GDM1 (cell line): ENCODE results near the gene ABCF3.

Source experiments
- DNase-seq: peaks from one replicate; lab custom pipeline; 2025; lab: John Stamatoyannopoulos, UW

The ABCF3 gene

DNA sequence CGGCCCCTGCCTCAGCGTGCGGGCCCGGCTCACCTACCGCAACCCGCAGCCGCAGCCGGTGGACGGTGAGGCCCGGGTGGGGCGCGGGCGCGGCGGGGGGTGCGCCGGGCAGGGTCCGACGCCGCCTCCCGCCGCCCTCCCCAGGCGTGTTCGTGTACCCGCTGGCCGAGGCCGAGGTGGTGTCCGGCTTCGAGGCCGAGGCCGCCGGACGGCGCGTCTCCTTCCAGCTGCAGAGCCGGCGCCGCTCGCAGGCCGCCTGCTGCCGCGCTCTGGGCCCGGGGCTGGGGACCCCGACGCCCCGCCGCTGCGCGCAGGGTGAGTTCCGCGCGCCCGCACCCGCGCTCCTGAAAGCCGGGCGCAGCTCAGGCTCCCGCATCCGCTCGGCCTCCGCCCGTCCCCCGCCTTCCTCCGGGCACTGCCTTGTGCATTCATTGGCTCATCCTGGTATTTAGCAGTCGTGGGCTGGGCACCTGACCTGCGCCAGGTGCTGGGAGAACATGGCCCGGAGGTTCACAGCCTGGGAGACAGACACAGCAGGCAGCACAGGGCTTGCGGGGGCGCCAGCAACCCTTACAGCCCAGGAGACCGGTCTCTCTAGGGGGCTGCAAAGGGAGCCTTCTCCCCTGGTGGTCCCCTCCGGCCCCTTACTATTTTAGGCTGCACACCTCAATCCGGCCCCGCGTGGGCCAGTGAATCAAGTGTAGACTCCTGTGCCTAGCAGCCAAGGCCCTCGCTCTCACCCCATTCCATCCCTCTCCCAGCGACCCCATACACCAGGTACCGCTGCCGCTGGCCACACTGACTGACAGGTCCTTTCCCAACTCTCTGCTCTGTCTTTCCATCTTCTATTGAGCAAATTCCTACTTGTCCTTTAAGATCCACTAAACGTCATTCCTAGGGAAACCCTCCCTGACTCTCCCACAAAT is 44.9 kb downstream of the ABCF3 start:
- DNase-seq, result no peak

DNA sequence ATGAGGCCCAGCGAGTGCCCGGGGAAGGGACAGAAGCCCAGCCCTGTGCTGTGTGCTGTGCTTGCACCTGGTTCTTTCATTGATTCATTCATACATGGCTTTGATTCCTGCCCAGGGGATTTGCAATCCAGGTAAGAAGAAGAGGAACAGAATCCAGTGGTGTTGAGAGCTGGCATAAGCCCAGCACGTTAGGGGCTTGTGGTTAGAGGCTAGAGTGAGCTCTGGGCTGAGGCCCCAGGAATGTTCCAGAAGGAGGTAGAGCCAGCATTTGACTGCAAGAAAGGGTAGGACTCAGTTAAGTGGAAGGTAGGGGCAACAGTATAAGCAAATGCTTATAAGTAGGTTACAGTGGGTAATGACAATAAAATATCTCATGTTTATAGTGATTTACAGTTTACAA is 45.7 kb downstream of the ABCF3 start:
- no peak for DNase-seq

DNA sequence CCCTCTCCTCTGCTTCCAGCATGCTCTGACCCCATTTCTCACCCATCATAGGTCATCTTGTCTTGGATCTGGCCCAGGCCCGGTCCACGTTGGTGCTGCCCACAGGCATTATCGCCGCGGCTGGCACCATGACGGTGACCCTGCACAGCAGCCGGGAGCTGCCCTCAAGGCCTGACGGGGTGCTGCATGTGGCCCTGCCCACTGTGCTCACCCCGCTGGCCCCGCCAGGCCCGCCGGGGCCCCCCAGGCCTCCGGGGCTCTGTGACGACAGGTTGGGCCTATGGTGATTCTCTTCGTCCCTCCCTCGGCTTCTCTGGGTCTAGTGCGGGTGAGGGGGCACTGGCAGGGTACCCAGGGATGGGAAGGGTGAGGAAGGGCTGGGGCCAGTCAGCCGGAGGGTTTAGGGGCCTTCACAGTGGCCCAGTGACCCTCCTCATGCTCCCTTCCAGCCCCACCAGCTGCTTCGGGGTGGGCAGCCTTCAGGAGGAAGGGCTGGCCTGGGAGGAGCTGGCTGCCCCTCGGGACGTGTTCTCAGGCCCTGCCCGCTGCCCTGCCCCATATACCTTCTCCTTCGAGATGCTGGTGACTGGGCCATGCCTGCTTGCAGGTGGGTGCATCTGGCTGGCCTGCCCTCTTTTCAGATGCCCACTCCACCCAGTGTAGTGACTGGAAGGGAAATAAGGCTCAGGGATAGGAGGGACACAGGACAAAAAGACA is 47.3 kb downstream of the ABCF3 start:
- no peak for DNase-seq

DNA sequence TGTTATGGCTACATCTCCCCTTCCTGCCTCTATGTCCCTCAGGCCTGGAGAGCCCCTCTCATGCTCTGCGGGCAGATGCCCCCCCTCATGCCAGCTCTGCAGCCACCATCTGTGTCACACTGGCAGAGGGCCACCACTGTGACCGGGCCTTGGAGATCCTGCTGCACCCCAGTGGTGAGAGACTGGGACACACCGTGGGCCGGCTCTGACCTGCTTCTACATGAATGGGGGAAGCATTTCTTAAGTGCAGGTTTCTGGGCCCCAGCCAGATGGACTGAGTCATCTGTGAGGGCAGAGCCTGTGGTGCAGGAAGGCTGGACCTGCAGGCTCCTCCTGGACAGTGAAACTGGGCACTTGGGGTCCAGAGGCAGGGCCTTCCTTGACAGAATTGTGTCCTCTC is 48.2 kb downstream of the ABCF3 start:
- DNase-seq, result no peak

DNA sequence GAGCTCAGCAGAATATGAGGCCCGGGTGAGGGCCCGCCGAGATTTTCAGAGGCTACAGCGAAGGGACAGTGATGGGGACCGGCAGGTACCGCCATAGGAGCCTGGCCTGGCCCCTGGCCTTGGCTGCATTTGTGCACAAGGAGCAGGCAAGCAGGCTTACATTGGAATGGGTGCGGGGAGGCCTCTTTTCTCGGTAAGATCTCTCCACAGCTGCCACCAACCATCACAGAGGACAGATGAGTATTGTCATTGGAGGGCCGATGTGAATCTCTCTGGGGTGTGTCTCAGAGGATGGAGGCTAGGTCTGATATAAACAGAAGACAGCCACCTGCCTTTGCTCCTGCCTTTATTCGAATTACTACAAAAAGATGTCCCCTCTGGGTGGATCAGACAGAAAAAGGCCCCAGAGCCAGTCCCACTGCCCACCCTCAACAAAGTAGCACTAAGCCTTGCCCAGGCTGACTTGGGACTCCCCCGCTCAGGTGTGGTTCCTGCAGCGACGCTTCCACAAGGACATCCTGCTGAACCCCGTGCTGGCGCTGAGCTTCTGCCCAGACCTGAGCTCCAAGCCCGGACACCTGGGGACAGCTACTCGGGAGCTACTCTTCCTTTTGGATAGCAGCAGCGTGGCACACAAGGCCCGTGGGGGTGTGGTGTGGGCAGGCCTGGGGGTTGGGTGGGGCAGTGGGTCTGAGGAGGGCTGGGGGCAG is 48.8 kb downstream of the ABCF3 start:
- DNase-seq, result no peak

DNA sequence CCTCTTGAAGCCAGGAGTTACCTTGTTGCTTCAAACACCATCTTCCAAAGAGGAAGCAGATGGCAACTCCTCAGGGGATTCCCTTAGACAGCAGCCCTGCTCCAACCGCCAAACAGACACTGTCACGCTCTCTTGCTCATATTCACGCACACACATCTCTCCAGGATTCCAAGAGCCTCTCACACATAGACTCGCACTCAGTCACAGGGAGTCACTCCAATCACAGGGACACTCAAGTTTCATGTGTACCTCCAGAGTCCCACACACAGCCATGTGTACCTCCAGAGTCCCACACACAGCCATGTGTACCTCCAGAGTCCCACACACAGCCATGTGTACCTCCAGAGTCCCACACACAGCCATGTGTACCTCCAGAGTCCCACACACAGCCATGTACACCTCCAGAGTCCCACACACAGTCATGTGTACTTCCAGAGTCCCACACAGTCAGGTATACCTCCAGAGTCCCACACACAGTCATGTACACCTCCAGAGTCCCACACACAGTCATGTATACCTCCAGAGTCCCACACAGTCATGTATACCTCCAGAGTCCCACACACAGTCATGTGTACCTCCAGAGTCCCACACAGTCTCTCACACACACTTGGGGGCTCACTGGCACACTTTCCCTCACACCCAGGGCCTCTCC is 49.5 kb downstream of the ABCF3 start:
- DNase-seq, result no peak

DNA sequence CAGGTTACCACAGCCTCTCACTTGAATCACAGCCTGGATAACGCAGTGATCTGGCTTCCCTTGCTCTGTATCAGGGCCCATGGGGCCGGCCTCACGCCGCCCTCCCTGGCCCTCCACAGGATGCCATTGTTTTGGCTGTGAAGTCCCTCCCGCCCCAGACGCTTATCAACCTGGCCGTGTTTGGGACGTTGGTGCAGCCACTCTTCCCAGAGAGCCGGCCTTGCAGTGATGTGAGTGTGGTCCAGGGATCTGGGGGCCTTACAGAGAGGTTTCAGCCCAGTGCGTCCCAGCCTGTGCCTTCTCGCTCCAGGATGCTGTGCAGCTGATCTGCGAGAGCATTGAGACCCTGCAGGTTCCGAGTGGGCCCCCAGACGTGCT is 50.0 kb downstream of the ABCF3 start:
- DNase-seq, result no peak

DNA sequence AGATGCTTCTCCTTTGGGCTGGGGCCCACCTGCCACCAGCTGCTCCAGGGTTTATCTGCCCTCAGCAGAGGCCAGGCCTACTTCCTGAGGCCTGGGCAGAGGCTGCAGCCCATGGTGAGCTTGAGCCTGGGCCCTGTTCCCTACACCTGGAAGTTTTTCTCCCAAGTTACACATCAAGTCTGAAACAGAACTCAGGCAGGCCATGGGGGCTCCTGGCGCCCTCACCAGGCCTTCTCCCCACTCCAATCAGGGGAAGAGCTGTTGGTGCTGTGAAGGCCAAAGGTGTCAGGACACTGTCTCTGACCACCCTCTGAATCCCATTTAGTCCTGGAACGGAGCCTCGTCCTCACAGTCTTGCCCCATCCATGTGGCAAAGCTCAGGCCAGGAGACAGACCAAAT is 50.6 kb downstream of the ABCF3 start:
- no peak for DNase-seq

DNA sequence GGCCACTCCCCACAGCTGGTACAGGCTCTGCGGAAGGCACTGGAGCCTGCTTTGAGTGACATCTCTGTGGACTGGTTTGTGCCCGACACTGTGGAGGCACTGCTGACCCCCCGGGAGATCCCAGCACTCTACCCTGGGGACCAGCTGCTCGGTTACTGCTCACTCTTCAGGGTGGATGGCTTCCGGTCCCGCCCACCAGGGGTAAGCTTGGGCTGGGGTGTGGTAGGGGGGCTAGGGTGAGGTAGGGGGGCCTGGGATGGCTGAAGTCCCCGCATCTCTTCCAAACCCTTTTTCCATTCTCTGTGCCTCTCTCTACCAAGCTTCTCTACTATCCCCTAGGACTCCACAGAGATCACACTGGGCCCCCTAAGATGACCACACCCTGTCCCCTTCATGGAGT is 51.2 kb downstream of the ABCF3 start:
- DNase-seq, result no peak

DNA sequence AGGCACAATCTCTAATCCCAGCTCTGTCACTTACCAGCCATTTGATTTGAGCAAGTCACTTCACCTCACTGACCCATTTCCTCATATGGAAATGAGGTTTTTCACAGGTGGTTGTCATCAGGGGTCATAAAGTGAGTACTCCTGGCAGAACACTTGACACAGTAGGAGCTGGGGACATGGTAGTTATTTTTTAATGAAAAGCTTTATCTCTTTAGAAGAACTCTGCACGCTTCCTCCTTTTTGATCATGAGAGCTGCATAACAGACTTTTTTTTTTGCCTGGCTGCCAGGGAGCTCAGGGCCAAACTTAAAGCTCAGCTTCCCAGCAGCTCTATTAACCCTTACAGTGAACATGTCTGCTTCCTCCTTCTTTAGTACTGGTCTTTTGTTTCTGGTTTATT is 51.8 kb downstream of the ABCF3 start:
- DNase-seq, result no peak

DNA sequence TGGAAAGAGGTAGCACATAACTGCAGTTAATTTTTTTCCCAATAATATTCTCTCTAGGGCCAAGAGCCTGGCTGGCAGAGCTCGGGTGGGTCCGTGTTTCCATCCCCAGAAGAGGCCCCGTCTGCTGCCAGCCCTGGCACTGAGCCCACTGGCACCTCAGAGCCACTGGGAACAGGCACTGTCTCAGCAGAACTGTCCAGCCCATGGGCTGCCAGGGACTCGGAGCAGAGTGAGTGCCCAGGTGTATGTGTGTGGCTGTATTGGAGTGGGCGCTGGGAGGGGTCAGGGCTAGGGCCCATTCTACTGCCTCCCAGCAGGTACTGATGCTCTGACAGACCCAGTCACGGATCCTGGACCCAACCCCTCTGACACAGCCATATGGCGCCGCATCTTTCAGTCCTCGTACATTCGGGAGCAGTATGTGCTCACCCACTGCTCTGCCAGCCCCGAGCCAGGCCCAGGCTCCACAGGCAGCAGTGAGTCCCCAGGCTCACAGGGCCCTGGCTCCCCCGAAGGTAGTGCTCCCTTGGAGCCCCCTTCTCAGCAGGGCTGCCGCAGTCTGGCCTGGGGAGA is 52.3 kb downstream of the ABCF3 start:
- no peak for DNase-seq

DNA sequence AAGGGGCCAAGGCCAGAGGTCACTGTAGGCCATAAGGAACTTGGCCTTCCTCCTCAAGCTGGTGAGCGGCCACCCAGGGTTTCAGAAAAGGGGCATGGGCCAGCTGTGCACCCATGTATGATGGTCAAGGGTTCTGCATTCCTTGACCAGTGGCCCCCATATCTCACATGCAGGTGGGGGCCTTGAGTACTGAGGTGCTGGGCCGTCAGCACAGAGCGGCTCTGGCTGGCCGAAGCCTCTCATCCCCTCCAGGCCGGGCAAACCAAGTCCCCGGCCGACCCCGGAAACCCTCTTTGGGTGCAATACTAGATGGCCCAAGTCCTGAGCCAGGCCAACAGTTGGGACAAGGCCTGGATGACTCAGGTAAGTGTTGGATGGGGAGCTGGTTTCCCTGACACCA is 53.2 kb downstream of the ABCF3 start:
- DNase-seq, result no peak

DNA sequence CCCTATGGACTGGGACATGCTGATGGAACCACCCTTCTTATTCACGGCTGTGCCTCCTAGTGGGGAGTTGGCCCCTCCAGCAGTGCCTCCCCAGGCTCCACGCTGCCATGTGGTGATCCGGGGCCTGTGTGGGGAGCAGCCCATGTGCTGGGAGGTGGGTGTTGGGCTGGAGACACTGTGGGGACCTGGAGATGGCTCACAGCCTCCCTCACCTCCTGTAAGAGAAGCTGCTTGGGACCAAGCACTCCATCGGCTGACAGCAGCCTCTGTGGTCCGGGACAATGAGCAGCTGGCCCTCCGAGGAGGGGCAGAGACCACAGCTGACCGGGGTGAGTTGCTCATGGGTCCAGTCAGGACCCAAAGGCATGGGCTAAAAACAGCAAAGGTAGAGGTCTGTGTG is 53.7 kb downstream of the ABCF3 start:
- DNase-seq, result no peak

DNA sequence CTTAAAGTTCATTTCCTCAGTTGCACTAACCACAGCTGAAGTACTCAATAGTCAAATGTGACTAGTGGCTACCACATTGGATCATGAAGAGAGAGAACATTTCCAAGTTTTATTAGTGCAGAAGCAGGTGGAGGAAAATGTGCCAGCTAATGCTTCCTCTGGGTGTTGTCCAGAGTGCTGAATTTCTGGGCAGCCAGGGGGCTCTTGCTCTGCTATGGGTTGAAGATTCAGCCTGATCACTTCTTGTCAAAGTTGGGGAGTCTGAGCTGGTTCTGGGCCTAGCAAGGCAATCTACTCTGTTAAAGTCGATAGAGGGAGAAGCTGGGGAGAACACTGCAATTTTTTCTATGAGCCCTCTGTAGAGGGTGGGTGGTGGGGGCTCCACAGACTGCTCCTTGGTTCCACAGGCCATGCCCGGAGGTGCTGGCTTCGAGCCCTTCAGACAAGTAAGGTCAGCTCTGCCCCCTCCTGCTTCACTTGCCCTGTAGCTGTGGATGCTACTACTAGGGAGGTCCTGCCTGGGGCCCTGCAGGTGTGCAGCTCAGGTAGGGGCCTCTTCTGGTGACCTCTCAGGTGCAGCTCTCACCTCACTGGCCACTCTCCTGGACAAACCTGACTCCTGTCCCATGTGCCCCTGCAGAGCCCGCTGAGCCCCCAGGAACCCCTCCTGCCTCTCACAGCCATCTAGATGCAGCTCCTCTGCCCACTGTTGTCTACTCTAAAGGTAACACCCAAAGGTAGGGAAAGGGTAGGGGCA is 54.6 kb downstream of the ABCF3 start:
- DNase-seq, result no peak

DNA sequence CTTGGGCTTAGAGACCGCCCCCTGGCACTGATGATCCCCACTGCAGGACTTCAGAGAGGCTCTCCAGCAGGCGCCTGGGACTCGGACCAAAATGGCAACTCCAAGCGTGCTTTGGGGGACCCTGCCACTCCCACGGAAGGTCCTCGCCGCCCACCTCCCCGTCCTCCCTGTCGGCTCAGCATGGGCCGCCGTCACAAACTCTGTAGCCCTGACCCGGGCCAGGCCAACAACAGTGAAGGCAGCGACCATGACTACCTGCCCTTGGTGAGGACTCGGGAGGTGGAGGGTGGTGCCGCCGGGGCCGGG is 55.1 kb downstream of the ABCF3 start:
- DNase-seq, result no peak

DNA sequence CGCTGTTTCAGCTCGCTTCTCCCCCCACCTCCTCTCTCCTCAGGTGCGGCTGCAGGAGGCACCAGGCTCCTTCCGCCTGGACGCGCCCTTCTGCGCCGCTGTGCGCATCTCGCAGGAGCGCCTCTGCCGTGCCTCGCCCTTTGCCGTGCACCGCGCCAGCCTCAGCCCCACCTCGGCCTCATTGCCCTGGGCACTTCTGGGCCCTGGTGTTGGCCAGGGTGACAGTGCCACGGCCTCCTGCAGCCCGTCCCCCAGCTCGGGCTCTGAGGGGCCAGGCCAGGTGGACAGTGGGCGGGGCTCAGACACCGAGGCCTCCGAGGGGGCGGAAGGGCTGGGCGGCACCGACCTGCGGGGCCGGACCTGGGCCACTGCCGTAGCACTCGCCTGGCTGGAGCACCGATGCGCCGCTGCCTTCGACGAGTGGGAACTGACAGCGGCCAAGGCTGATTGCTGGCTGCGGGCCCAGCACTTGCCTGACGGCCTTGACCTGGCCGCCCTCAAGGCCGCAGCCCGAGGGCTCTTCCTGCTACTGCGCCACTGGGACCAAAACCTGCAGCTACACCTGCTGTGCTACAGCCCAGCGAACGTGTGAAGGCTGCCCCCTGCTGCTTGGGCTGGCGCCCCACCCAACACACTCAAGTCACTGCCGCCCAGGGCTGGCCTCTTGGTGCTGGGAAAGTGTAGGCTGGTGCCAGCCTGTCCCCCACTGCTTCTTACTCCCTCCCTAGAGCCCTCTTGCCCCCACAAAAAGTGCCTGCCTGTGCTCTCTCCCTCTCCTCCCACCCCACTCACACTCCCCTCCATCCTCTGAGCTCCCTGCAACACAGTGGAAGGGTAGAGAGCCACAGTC is 55.7 kb downstream of the ABCF3 start:
- no peak for DNase-seq

DNA sequence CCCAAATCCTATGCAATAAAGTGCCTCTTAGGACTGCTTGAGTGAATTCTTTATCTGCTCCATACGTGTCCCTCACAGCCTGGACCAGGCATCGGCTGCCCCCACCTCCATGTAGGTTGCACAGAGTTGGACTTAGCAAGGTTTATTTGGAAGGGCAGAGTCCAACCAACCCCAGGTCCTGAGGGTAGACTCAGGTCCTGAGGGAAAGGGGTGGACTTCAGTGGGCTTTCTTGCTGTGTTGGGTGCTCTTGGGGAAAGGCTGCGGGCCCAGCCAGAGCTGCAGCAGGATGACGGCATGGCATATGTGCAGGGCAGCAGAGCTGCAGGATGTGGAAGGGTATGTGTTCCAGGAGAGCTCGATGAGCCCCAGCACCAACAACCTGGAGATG is 56.3 kb downstream of the ABCF3 start:
- no peak for DNase-seq
